D721Med (cell line): ENCODE data around the gene TOMM20L.

Experiments
- DNase-seq: peaks from one replicate; pipeline ENCODE4 v3.0.0; 2011; ENCODE audit warnings: low spot score; ENCODE audit not compliant: insufficient read length
- FAIRE-seq: peaks from 2 replicates; lab custom pipeline; 2011; peaks lifted over from hg19 to GRCh38; lab: Jason Lieb, UNC
- CTCF ChIP-seq: IDR thresholded peaks from 2 replicates; pipeline ENCODE4 v1.5.1; 2012; ENCODE audit warnings: mild to moderate bottlenecking, control low read depth; ENCODE audit not compliant: insufficient read depth; ENCODE audit errors: missing control alignments

Gene TOMM20L

DNA sequence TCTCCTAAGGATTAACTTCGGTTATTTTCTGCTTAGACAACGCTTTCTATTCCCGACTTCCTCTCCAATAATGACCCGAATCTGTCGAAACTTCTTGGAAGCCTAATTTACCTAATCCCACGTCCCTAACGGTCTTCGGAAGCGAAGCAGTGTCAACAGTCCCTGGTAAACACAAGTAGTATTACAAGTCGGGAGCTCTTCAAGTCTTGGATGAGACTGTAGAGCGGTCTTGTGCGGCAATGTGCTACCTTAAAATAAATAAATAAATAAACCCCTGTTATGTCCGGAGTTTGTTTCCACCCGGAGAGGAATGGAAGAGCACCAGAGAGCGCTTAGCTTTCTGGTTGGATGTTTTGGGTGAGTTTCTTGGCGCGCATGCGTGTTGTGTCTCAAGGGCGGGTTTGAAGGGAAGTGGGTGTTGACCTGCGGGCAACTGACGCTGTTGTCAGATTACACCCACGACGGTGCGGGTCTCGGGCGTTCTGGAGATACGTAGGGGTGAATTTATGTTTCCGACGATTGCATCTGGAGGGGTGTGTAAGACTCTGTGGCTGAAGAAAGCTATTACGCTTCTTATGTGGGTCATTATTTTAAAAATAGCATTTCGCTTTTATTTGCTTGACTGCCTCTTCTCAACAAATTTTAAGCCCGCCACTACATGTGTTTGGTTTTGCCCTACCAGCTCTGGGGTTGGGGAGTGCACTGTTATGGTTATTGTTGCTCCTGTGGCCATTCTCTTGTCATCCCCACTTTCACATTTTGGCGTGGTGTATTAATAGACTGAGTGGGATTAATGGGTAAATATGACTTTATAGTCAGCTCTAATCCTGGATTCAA lies 31.8 kb downstream of the TOMM20L start, which contains the start of the genes KIAA0586 and TIMM9:
Gene KIAA0586, plus strand, starts transcription at position 439 of the 837 bp plus-strand sequence. CDS start 546 bp downstream, outside the sequence.
Gene TIMM9, minus strand, starts transcription at position 251 of the 837 bp plus-strand sequence. CDS start 15,586 bp downstream, outside the sequence.
- FAIRE-seq, result peak; percentile 46
- no peak for DNase-seq
- TF ChIP-seq CTCF, result no peak

DNA sequence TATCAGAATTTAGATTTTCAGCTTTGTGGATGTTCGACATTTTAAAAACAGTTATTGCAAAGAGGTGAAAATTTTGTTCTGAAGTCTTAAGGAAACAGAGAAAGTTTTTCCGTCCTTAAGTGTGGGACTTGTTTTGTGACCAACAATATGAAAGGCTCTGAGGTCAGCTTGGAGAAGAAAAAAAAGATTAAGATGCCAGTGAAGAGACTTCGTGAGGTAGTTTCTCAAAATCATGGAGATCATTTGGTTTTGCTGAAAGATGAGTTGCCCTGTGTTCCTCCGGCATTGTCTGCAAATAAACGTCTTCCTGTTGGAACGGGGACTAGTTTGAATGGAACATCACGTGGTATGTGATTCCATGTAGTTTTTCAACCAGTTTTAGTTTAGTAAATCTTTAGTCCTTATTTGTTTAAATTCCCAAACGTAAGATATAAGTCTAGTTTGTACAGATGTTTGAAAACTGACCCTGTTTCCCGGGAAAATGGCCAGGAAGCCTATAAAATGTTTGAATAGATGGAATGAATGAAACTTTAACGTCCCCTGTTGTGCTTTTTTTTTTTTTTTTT lies 32.5 kb downstream of the TOMM20L start:
- DNase-seq, result no peak
- no peak for FAIRE-seq
- TF ChIP-seq CTCF, result no peak

- FAIRE-seq (no peak), DNase-seq (no peak)
- no peak for TF ChIP-seq CTCF
Measured at GRCh38 chr14:58430156-58430555, 34.4 kb downstream of the TOMM20L start.

GRCh38 chr14:58439476-58439875 lies 43.7 kb downstream of the TOMM20L start:
- TF ChIP-seq CTCF, result no peak
- FAIRE-seq (no peak), DNase-seq (no peak)

DNA sequence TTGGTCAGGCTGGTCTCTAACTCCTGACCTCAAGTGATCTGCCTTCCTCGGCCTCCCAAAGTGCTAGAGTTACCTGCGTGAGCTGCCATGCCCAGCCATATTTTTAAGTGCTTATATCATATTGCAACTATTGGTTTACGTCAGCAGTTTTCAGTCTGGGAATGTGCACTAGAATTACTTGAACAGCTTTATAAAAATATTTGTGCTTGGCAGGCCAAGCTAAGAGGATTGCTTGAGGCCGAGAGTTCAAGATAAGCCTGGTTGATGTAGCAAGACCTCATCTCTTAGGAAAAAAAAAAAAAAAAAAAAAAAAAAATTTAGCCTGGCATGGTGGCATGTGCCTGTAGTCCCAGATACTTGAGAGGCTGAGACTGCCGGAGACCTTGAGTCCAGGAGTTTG lies 48.9 kb downstream of the TOMM20L start:
- no peak for TF ChIP-seq CTCF
- no peak for FAIRE-seq
- DNase-seq, result no peak

DNA sequence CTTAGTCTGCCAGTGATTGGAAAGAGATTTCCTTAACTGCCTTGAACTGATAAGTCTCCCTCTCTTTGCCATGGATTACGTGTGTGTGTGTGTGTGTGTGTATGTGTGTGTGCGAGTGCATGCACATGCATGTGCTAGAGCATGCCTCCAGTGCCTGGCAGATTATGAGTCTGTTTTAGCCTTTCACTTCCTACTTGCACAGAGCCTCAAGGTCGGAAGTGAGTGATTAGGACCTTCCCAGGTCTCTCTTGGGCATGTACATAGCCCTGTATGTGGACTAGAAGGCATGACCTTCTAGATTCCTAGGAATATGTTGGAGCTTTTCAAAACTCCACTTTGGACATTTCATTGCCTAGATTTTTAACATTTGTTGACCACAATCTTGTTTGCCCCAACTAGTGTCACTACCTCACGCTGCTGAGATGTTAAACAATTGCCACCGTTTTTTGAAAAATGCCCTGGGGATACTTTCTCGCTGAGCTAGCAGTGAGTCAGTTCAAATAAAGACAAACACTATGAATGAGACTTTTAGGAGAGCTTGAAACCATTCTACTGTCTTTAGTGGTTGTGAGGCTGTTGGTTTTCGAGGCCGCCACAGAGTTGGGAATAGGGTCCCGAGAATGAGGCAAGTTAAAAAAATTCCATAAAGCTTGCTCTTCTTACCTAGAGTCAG lies 60.0 kb downstream of the TOMM20L start:
- no peak for TF ChIP-seq CTCF
- FAIRE-seq (no peak), DNase-seq (no peak)
